ENCODE data around the gene MAGEA8. TPM values are rescaled to one million over a fixed set of nuclear protein-coding genes. Genes with fewer than 3 reads are reported as not detected.
"Not testable (repeated sequence)": the region's sequence is repeated elsewhere in the genome, so short reads cannot be mapped to it uniquely, and the experiment has no call there.

MAGEA8 gene
- total and polyA plus RNA-seq, 2 experiments from 2014 or later, result 0.34 TPM; not detected in 1

GRCh38 chrX:149908308-149908707 lies 27.3 kb downstream of the MAGEA8 start:
- Histone ChIP-seq H3K4me3 (no peak overlapping the region), H3K36me3 (no peaks in the 10 kb centered on the region), H3K4me1 (ENCODE audit: low read depth) (no peaks in the 10 kb centered on the region), H3K9me3 (ENCODE audit: low read depth) (no peaks in the 10 kb centered on the region), H3K27me3 (no peaks in the 10 kb centered on the region), H3K27ac (no peak overlapping the region)
- no peak for DNase-seq (ENCODE audit: low read depth in 1 of 2, low spot score in 1 of 2)
- TF ChIP-seq CTCF (IDR thresholded peaks at IDR 0.05; ENCODE audit: low read depth, low read length), result no peak

- Histone ChIP-seq H3K9me3 (ENCODE audit: low read depth) (no peaks in the 10 kb centered on the region), H3K4me3 (no peak overlapping the region), H3K36me3 (no peaks in the 10 kb centered on the region), H3K4me1 (ENCODE audit: low read depth) (no peaks in the 10 kb centered on the region), H3K27me3 (no peaks in the 10 kb centered on the region), H3K27ac (no peak overlapping the region)
- no peak for TF ChIP-seq CTCF (IDR thresholded peaks at IDR 0.05; ENCODE audit: low read depth, low read length)
- DNase-seq (ENCODE audit: low read depth in 1 of 2, low spot score in 1 of 2), result no peak
These were observed 27.7 kb downstream of the MAGEA8 start for GRCh38 chrX:149908727-149909126.

GRCh38 chrX:149909324-149910177 lies 28.6 kb downstream of the MAGEA8 start:
- H3K4me1 ChIP-seq (ENCODE audit: low read depth), result no peaks in the 10 kb centered on the region
- no peaks in the 10 kb centered on the region for H3K36me3 ChIP-seq
- no peaks in the 10 kb centered on the region for H3K27me3 ChIP-seq
- H3K9me3 ChIP-seq (ENCODE audit: low read depth), result no peaks in the 10 kb centered on the region
- H3K4me3 ChIP-seq, result no peak overlapping the region
- TF ChIP-seq CTCF (IDR thresholded peaks at IDR 0.05; ENCODE audit: low read depth, low read length), result no peak
- no peak for DNase-seq (ENCODE audit: low read depth in 1 of 2, low spot score in 1 of 2)
- H3K27ac ChIP-seq, result no peak overlapping the region

- TF ChIP-seq CTCF (IDR thresholded peaks at IDR 0.05; ENCODE audit: low read depth, low read length), result no peak
- no peak overlapping the region for H3K4me3 ChIP-seq
- H3K9me3 ChIP-seq (ENCODE audit: low read depth), result no peaks in the 10 kb centered on the region
- no peaks in the 10 kb centered on the region for H3K4me1 ChIP-seq (ENCODE audit: low read depth)
- H3K27me3 ChIP-seq, result no peaks in the 10 kb centered on the region
- DNase-seq (ENCODE audit: low read depth in 1 of 2, low spot score in 1 of 2), result peak in 1 of 2 donors; percentile 5
- H3K27ac ChIP-seq, result no peak overlapping the region
- H3K36me3 ChIP-seq, result no peaks in the 10 kb centered on the region
These were observed 29.3 kb downstream of the MAGEA8 start for GRCh38 chrX:149910178-149910695.

- Histone ChIP-seq H3K4me1 (ENCODE audit: low read depth) (no peaks in the 10 kb centered on the region), H3K27me3 (no peaks in the 10 kb centered on the region), H3K27ac (no peak overlapping the region), H3K9me3 (ENCODE audit: low read depth) (no peaks in the 10 kb centered on the region), H3K36me3 (no peaks in the 10 kb centered on the region), H3K4me3 (no peak overlapping the region)
- no peak for TF ChIP-seq CTCF (IDR thresholded peaks at IDR 0.05; ENCODE audit: low read depth, low read length)
- no peak for DNase-seq (ENCODE audit: low read depth in 1 of 2, low spot score in 1 of 2)
These were observed 35.9 kb downstream of the MAGEA8 start for GRCh38 chrX:149916745-149917392.

GRCh38 chrX:149923836-149924235 lies 42.9 kb downstream of the MAGEA8 start:
- not testable (repeated sequence) for H3K4me3 ChIP-seq; H3K9me3 ChIP-seq (ENCODE audit: low read depth); H3K36me3 ChIP-seq; DNase-seq (ENCODE audit: low read depth in 1 of 2, low spot score in 1 of 2); H3K27me3 ChIP-seq; H3K27ac ChIP-seq; H3K4me1 ChIP-seq (ENCODE audit: low read depth)

- not testable (repeated sequence) for H3K36me3 ChIP-seq; H3K4me1 ChIP-seq (ENCODE audit: low read depth); H3K27ac ChIP-seq
These were observed 43.5 kb downstream of the MAGEA8 start for GRCh38 chrX:149924434-149924833.

GRCh38 chrX:149927245-149927963 lies 46.4 kb downstream of the MAGEA8 start:
- not testable (repeated sequence) for H3K27ac ChIP-seq; H3K4me3 ChIP-seq; H3K9me3 ChIP-seq (ENCODE audit: low read depth); H3K36me3 ChIP-seq; H3K27me3 ChIP-seq; H3K4me1 ChIP-seq (ENCODE audit: low read depth); DNase-seq (ENCODE audit: low read depth in 1 of 2, low spot score in 1 of 2)

More at GRCh38 chrX:149924434-149924833, 43.5 kb downstream of the MAGEA8 start:
- not testable (repeated sequence) for H3K27me3 ChIP-seq; DNase-seq (ENCODE audit: low read depth in 1 of 2, low spot score in 1 of 2); H3K4me3 ChIP-seq; H3K9me3 ChIP-seq (ENCODE audit: low read depth)
